ENCODE data around the gene ALAS1.

DNA sequence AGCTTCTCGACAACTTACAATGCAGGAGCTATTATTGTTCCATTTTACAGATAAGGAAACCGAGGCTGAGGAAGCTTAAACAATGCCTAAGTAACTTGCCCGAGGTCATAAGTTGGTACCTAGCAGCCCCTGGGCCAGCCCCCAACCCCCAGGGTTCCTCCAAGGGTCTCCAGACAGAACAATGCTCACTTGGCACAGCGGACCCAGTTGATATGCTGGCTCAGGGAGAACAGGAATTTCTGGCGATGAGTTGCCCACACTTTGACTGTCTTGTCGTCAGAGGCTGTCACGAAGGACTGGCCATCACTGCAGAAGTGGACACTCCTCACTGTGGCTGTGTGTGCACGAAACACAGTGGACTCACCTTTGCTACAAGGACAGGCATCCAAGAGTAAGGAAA lies 48.9 kb upstream of the ALAS1 start:
- no peak for TF ChIP-seq POLR2A (IDR thresholded peaks at IDR 0.05)
- TF ChIP-seq, protein P1, sequence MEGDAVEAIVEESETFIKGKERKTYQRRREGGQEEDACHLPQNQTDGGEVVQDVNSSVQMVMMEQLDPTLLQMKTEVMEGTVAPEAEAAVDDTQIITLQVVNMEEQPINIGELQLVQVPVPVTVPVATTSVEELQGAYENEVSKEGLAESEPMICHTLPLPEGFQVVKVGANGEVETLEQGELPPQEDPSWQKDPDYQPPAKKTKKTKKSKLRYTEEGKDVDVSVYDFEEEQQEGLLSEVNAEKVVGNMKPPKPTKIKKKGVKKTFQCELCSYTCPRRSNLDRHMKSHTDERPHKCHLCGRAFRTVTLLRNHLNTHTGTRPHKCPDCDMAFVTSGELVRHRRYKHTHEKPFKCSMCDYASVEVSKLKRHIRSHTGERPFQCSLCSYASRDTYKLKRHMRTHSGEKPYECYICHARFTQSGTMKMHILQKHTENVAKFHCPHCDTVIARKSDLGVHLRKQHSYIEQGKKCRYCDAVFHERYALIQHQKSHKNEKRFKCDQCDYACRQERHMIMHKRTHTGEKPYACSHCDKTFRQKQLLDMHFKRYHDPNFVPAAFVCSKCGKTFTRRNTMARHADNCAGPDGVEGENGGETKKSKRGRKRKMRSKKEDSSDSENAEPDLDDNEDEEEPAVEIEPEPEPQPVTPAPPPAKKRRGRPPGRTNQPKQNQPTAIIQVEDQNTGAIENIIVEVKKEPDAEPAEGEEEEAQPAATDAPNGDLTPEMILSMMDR (IDR thresholded peaks at IDR 0.05): no peak

Measured in prostate gland (tissue), 2 donors.